GM12872 (cell line): ENCODE measurements around the gene NFYA.

Experiments used
- TF ChIP-seq, protein P1 (sequence below): IDR thresholded peaks from 3 replicates; pipeline ENCODE4 v1.5.1; 2011; ENCODE audit warnings: low read depth, mild to moderate bottlenecking, low read length, moderate library complexity; ENCODE audit not compliant: insufficient read depth

NFYA gene

GRCh38 chr6:41047745-41048732 lies 24.7 kb upstream of the NFYA start:
- TF ChIP-seq, protein P1, sequence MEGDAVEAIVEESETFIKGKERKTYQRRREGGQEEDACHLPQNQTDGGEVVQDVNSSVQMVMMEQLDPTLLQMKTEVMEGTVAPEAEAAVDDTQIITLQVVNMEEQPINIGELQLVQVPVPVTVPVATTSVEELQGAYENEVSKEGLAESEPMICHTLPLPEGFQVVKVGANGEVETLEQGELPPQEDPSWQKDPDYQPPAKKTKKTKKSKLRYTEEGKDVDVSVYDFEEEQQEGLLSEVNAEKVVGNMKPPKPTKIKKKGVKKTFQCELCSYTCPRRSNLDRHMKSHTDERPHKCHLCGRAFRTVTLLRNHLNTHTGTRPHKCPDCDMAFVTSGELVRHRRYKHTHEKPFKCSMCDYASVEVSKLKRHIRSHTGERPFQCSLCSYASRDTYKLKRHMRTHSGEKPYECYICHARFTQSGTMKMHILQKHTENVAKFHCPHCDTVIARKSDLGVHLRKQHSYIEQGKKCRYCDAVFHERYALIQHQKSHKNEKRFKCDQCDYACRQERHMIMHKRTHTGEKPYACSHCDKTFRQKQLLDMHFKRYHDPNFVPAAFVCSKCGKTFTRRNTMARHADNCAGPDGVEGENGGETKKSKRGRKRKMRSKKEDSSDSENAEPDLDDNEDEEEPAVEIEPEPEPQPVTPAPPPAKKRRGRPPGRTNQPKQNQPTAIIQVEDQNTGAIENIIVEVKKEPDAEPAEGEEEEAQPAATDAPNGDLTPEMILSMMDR, result no peak

DNA sequence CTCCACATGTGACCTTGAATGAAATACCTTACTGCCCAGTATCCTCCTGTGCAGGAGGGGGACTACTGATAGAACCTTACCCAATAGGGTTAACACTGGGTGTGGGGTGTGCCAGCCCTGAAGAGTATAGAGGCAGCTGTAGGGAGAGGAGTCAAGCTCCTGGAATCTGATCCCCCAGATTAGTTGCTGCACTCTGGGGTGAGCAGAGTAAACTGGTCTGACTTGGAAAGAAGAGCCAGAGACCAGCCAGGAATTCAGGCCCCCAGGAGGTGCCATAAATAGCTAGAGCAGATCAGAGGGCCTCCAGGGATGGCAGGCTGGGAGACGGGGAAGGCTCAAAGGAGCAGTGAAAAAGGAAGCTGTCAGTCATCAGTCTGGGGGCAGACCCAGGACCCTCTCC lies 23.3 kb upstream of the NFYA start:
- TF ChIP-seq, protein P1, result no peak

DNA sequence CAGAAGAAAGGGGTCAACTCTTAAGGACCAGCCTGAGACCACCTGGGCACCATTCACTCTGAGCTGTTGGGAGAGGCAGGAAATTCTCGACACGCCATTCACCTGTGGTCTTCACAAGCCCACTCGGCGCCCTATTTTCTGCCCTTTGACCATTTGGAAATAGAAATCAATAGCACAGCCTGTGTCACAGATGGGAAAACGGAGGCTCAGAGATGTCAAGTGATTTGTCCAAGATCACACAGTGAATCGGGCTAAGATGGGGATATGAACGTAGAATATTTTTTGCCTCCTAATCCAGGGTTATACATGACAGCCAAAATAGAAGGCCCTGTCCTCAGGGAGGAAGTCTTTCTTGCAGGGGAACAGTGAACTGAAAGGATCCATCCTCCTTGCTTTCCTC lies 22.8 kb upstream of the NFYA start:
- TF ChIP-seq, protein P1, result no peak

DNA sequence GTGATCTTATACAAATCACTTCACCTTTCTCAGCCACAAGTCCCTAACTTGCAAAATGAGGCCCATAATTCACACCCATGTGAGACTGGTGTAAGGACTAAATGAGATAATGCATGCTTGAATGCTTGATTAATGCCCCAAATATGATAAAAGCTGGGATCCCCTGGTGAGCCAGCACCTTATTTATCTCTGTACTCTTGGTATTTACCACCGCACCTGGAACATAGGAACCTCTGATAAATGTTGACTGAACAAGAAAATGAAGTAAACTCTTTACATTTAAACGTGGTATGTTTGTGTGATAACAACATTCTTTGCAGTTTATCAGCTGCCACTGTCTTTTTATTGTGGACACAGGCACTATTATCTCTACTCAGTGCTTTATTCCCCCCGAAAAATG lies 22.2 kb upstream of the NFYA start:
- TF ChIP-seq, protein P1, result no peak

GRCh38 chr6:41051873-41052272 lies 20.9 kb upstream of the NFYA start:
- TF ChIP-seq, protein P1, result no peak

- TF ChIP-seq, protein P1, result no peak
These were observed 19.7 kb upstream of the NFYA start, which contains the start of gene APOBEC2 for GRCh38 chr6:41053041-41053440. Gene APOBEC2 (plus strand): TSS chr6:41053202. CDS start chr6:41053348, 146 bp downstream.

DNA sequence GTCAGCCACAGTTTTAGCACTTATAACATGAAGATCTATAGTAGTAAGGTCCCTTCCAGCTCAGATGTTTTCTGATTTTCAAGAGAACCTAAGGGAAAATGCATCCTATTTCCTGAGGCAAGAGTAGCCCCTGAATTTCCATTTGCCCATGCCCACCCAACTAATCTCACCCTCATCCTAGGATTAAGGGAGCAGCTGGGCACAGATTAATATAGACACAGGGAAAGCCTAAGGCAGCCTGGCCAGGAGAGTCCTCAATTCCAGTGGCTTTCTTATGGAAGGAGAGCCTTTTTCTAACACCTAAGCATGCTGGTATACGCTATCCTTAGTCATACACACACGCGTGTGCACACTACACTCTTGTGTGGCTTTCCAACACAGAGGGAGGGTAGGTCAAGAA lies 18.3 kb upstream of the NFYA start:
- TF ChIP-seq, protein P1, result no peak
